Measurements from ENCODE around the gene TUBD1.

DNA sequence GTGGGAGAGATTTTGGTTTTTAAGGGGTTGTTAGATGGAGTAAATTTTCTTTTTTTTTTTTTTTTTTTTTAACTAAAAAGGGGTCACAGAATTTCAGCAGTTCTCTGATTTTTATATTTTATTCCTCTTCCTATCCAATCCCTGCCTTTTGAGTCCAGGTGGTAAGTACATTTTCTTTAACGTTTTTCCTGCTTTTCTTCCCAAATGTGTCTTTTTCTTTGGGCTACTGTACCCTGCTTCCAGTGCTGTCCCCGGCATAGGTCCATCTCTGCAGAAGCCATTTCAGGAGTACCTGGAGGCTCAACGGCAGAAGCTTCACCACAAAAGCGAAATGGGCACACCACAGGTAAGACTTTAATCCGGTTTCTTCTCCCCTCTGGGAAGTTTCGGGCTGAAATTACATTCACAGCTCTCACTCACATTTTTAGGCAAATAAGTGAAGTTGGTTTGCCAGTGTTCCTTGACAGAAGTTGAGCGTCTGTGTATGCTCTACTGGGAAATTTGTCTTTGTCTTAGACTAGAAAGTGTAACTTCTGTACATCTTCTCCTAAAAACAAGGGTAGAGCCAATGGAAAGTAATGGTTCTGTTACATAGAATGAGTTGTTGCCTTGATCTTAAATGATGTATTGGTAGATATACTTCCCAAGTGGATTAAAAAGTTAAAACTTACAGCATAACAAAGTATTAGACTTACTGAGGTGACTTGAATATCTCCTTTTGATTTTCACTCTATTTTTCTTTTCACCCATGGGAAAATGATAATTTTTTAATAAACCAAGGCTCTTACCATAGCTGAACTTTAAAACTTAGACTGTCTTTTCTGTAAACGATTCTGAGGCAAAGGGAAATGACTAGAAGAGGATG lies 54.5 kb downstream of the TUBD1 start:
- TF ChIP-seq CTCF (IDR thresholded peaks at IDR 0.05) (no peak), EP300 (IDR thresholded peaks at IDR 0.05) (no peak)

All from tibial nerve (tissue), 4 donors.